ENCODE results near the gene FKBP8. TPM values are rescaled to one million over a fixed set of nuclear protein-coding genes. Genes with fewer than 3 reads are reported as not detected.
"Not testable (repeated sequence)": the region's sequence is repeated elsewhere in the genome, so short reads cannot be mapped to it uniquely, and the experiment has no call there.

The FKBP8 gene
- total RNA-seq, 2 experiments from 2014 or later: 200 to 201 TPM

- intact Hi-C loops (cut with micrococcal nuclease; ENCODE audit: unreplicated experiment): loop anchor here (2.0 to 10.0 kb wide), 4 partner anchors 33 to 999 kb away; partner anchors contain the start of gene KXD1
- Histone ChIP-seq H3K4me2 (ENCODE audit: low read length) (no peak overlapping the region), H3K4me3 (ENCODE audit: low read depth, low read length, poor library complexity, severe bottlenecking) (no peak overlapping the region), H3K9me2 (ENCODE audit: insufficient read depth, low read length) (no peaks in the 10 kb centered on the region), H4K20me1 (ENCODE audit: insufficient read depth, low read length) (no peaks in the 10 kb centered on the region), H3K79me2 (ENCODE audit: insufficient read depth, low read depth, low read length) (peaks cover 26% of the 10 kb centered on the region), H3K4me1 (ENCODE audit: insufficient read depth, low read length, poor library complexity, severe bottlenecking) (peaks cover 14% of the 10 kb centered on the region), H3K9me3 (ENCODE audit: low read length) (no peaks in the 10 kb centered on the region), H3K36me3 (ENCODE audit: insufficient read depth, low read length) (no peaks in the 10 kb centered on the region), H3K27ac (ENCODE audit: low read depth, low read length, poor library complexity, severe bottlenecking) (no peak overlapping the region), H2AFZ (ENCODE audit: low read length) (no peak overlapping the region)
- no peak for TF ChIP-seq EZH2phosphoT487 (IDR thresholded peaks at IDR 0.05; ENCODE audit: borderline replicate concordance, low read depth, low read length)
- TF ChIP-seq CTCF (conservative IDR thresholded peaks at IDR 0.05; ENCODE audit: low read length): no peak
- POLR2A ChIA-PET: interaction anchor here (0.6 to 2.0 kb wide), 2 partner anchors 48 to 514 kb away, joined by 5 to 7 read pairs; partner anchors contain the start of gene UBA52
- BruUV-seq (replicated peaks): no TSS peak
- no peak for DNase-seq (ENCODE audit: low spot score)
- CTCF ChIA-PET (ENCODE audit: unreplicated experiment): no interaction called here
These were observed 19.5 kb downstream of the FKBP8 start for GRCh38 chr19:18523841-18524240.

- not testable (repeated sequence) for DNase-seq (ENCODE audit: low spot score); H3K9me3 ChIP-seq (ENCODE audit: low read length); H3K36me3 ChIP-seq (ENCODE audit: insufficient read depth, low read length); BruUV-seq (replicated peaks); H4K20me1 ChIP-seq (ENCODE audit: insufficient read depth, low read length); H3K27ac ChIP-seq (ENCODE audit: low read depth, low read length, poor library complexity, severe bottlenecking); H3K9me2 ChIP-seq (ENCODE audit: insufficient read depth, low read length)
- Histone ChIP-seq H3K4me2 (ENCODE audit: low read length) (peak overlapping the region; percentile 31; the same call in 1 of the 2 replicates), H2AFZ (ENCODE audit: low read length) (peak overlapping the region; percentile 29; the same call in 1 of the 2 replicates), H3K79me2 (ENCODE audit: insufficient read depth, low read depth, low read length) (peaks cover 35% of the 10 kb centered on the region), H3K4me1 (ENCODE audit: insufficient read depth, low read length, poor library complexity, severe bottlenecking) (peaks cover 17% of the 10 kb centered on the region), H3K4me3 (ENCODE audit: low read depth, low read length, poor library complexity, severe bottlenecking) (peak overlapping the region; percentile 42)
- ChIA-PET CTCF (ENCODE audit: unreplicated experiment) (interaction anchor here (0.7 to 1.4 kb wide), 2 partner anchors 21 to 66 kb away, joined by 4 read pairs; partner anchors contain the start of genes FKBP8 and REX1BD), POLR2A (interaction anchor here (1.0 to 3.1 kb wide), 3 partner anchors 13 to 48 kb away, joined by 3 to 8 read pairs (median 7); partner anchors contain the start of genes FKBP8 and UBA52)
- intact Hi-C loops (cut with micrococcal nuclease; ENCODE audit: unreplicated experiment): loop anchor here (1.0 to 10.0 kb wide), 7 partner anchors 20 to 998 kb away; partner anchors contain the start of genes FKBP8, KXD1 and UBA52
These were observed 20.4 kb downstream of the FKBP8 start for GRCh38 chr19:18522862-18523440.

- Histone ChIP-seq H3K79me2 (ENCODE audit: insufficient read depth, low read depth, low read length) (peaks cover 42% of the 10 kb centered on the region), H3K36me3 (ENCODE audit: insufficient read depth, low read length) (no peaks in the 10 kb centered on the region), H3K9me3 (ENCODE audit: low read length) (no peaks in the 10 kb centered on the region), H2AFZ (ENCODE audit: low read length) (peak overlapping the region; percentile 29; the same call in 1 of the 2 replicates), H3K27ac (ENCODE audit: low read depth, low read length, poor library complexity, severe bottlenecking) (peak overlapping the region; percentile 52), H3K4me1 (ENCODE audit: insufficient read depth, low read length, poor library complexity, severe bottlenecking) (peaks cover 17% of the 10 kb centered on the region), H4K20me1 (ENCODE audit: insufficient read depth, low read length) (no peaks in the 10 kb centered on the region), H3K4me2 (ENCODE audit: low read length) (peak overlapping the region; percentile 31; the same call in 1 of the 2 replicates), H3K4me3 (ENCODE audit: low read depth, low read length, poor library complexity, severe bottlenecking) (peak overlapping the region; percentile 92), H3K9me2 (ENCODE audit: insufficient read depth, low read length) (no peaks in the 10 kb centered on the region)
- no TSS peak for BruUV-seq (replicated peaks)
- peak; percentile 100 for DNase-seq (ENCODE audit: low spot score)
- TF ChIP-seq EZH2phosphoT487 (IDR thresholded peaks at IDR 0.05; ENCODE audit: borderline replicate concordance, low read depth, low read length): no peak
- TF ChIP-seq CTCF (conservative IDR thresholded peaks at IDR 0.05; ENCODE audit: low read length): no peak
- intact Hi-C loops (cut with micrococcal nuclease; ENCODE audit: unreplicated experiment): loop anchor here (1.0 to 10.0 kb wide), 7 partner anchors 21 to 997 kb away; partner anchors contain the start of genes FKBP8, KXD1 and UBA52
- CTCF ChIA-PET (ENCODE audit: unreplicated experiment): interaction anchor here (0.6 to 1.4 kb wide), 3 partner anchors 22 to 67 kb away, joined by 3 to 4 read pairs (median 4); partner anchors contain the start of genes FKBP8 and REX1BD
- POLR2A ChIA-PET: interaction anchor here (0.7 to 3.1 kb wide), 7 partner anchors 8 to 90 kb away, joined by 3 to 8 read pairs (median 3); partner anchors contain the start of genes FKBP8 and UBA52
These were observed 21.1 kb downstream of the FKBP8 start for GRCh38 chr19:18522124-18522861.
